ENCODE data around the gene EFNB1. TPM values are rescaled to one million over a fixed set of nuclear protein-coding genes. Genes with fewer than 3 reads are reported as not detected.

EFNB1 gene
- total and polyA plus RNA-seq, 2 of the 8 experiments (the other 6 are each of a cell fraction or from before 2014, with no cell fraction given), result 2.3 to 5.4 TPM

- Histone ChIP-seq H3K27me3 (replicated peaks in 1 of 4; ENCODE audit: control insufficient read depth in 3 of 4, extremely low read depth in 1 of 4, insufficient read depth in 3 of 4, low read length in 3 of 4) (no peaks in the 10 kb centered on the region), H3K79me2 (ENCODE audit: control insufficient read depth in 1 of 2, insufficient read depth in 2 of 2, low read length in 2 of 2) (no peaks in the 10 kb centered on the region), H2AK5ac (ENCODE audit: low read depth, low read length) (no peak overlapping the region), H3K18ac (ENCODE audit: extremely low read depth, low read length) (no peak overlapping the region), H2BK15ac (ENCODE audit: low read length) (no peak overlapping the region), H4K5ac (ENCODE audit: insufficient read length, low read depth, low read length) (no peak overlapping the region), H3K4me3 (ENCODE audit: extremely low read depth in 1 of 4, insufficient read depth in 2 of 4, low read depth in 3 of 4, low read length in 4 of 4) (no peak overlapping the region), H2BK12ac (ENCODE audit: low read depth, low read length) (no peak overlapping the region), H3K79me1 (ENCODE audit: low read depth, low read length) (no peaks in the 10 kb centered on the region), H3K4ac (replicated peaks; ENCODE audit: insufficient read length, low read depth, low read length) (no peak overlapping the region), H4K8ac (ENCODE audit: extremely low read depth, insufficient read depth, low read length) (no peak overlapping the region), H3K14ac (ENCODE audit: insufficient read length) (no peak overlapping the region), H3K9me3 (ENCODE audit: insufficient read depth in 2 of 2, low read depth in 1 of 2, low read length in 1 of 2) (no peaks in the 10 kb centered on the region), H3K9ac (replicated peaks in 1 of 4; ENCODE audit: extremely low read depth in 1 of 4, low read depth in 3 of 4, low read length in 3 of 4) (no peak overlapping the region), H3K4me1 (replicated peaks in 1 of 4; ENCODE audit: control insufficient read depth in 3 of 4, insufficient read depth in 4 of 4, low read length in 3 of 4) (peaks cover 1 to 10% (median 6%) of the 10 kb centered on the region in 4 experiments; a peak in 6 of 7 replicates), H2BK20ac (ENCODE audit: low read length) (no peak overlapping the region), H4K91ac (replicated peaks; ENCODE audit: insufficient read length, low read length) (no peak overlapping the region), H2BK5ac (ENCODE audit: low read depth, low read length) (no peak overlapping the region), H3K23ac (ENCODE audit: insufficient read length) (no peak overlapping the region), H2BK120ac (replicated peaks; ENCODE audit: low read depth, low read length) (no peak overlapping the region), H3K23me2 (ENCODE audit: low read depth, low read length) (no peaks in the 10 kb centered on the region), H3K36me3 (ENCODE audit: control insufficient read depth in 2 of 4, insufficient read depth in 4 of 4, low read length in 3 of 4) (no peaks in the 10 kb centered on the region), H4K20me1 (replicated peaks in 1 of 2; ENCODE audit: control insufficient read depth in 1 of 2, insufficient read depth in 2 of 2, low read length in 2 of 2) (no peaks in the 10 kb centered on the region), H2AFZ (ENCODE audit: low read length) (no peak overlapping the region), H3K56ac (replicated peaks; ENCODE audit: insufficient read length, low read depth, low read length) (no peak overlapping the region), H3K4me2 (ENCODE audit: insufficient read depth in 1 of 2, low read depth in 2 of 2, low read length in 2 of 2) (no peak overlapping the region), H3K27ac (ENCODE audit: low read depth, low read length) (no peak overlapping the region)
- 76% methylated on average over 8 of the region's 14 CpGs; no CpG with 5 or more reads in 1 of the 2 experiments for WGBS, 2 experiments (ENCODE audit: extremely low coverage in 1 of 2, insufficient coverage in 1 of 2, insufficient read length in 1 of 2, insufficient replicate concordance in 2 of 2, low coverage in 1 of 2, low lambda C conversion rate in 2 of 2, missing lambda C conversion rate in 1 of 2)
- ChIA-PET CTCF (ENCODE audit: partially characterized antibody) (no interaction called here), POLR2A (ENCODE audit: partially characterized antibody) (no interaction called here)
- no peak for FAIRE-seq
- DNase-seq (ENCODE audit: low read depth in 1 of 2, low spot score in 2 of 2), result no peak
- TF ChIP-seq YY1 (IDR thresholded peaks at IDR 0.05; ENCODE audit: low read depth, low read length), result no peak
- TF ChIP-seq SAP30 (IDR thresholded peaks at IDR 0.05; ENCODE audit: insufficient read depth, insufficient replicate concordance, low read length), result no peak
- no peak for TF ChIP-seq GABPA (IDR thresholded peaks at IDR 0.05; ENCODE audit: borderline replicate concordance, insufficient read depth, low read length)
- no peak for TF ChIP-seq TBP (IDR thresholded peaks at IDR 0.05; ENCODE audit: low read depth, low read length)
- TF ChIP-seq SP4 (IDR thresholded peaks at IDR 0.05; ENCODE audit: low read length), result no peak
Observed at GRCh38 chrX:68867458-68868112, 38.8 kb downstream of the EFNB1 start.
